ENCODE data around the gene TLR10.
"Not testable (repeated sequence)": the region's sequence is repeated elsewhere in the genome, so short reads cannot be mapped to it uniquely, and the experiment has no call there.

The TLR10 gene

GRCh38 chr4:38784141-38784540 is 1.4 kb upstream of the TLR10 start:
- H3K4me1 ChIP-seq (ENCODE audit: control insufficient read depth in 1 of 2, insufficient read depth in 2 of 2, low read length in 2 of 2) = no peaks in the 10 kb centered on the region
- no peak overlapping the region for H3K9ac ChIP-seq (ENCODE audit: low read depth in 1 of 2, low read length in 2 of 2)
- no peaks in the 10 kb centered on the region for H3K36me3 ChIP-seq (ENCODE audit: control insufficient read depth in 1 of 2, insufficient read depth in 2 of 2, low read length in 2 of 2)
- H3K4me3 ChIP-seq (ENCODE audit: low read depth in 1 of 2, low read length in 2 of 2) = no peak overlapping the region
- no peak overlapping the region for H3K27ac ChIP-seq (ENCODE audit: low read depth, low read length)
- no peaks in the 10 kb centered on the region for H3K9me3 ChIP-seq (ENCODE audit: control insufficient read depth in 1 of 2, low read length in 2 of 2)
- H3K27me3 ChIP-seq (ENCODE audit: control insufficient read depth in 1 of 2, insufficient read depth in 2 of 2, low read length in 2 of 2) = no peaks in the 10 kb centered on the region

GRCh38 chr4:38783109-38783460 is 295 bp upstream of the TLR10 start:
- H3K36me3 ChIP-seq (ENCODE audit: control insufficient read depth in 1 of 2, insufficient read depth in 2 of 2, low read length in 2 of 2) = no peaks in the 10 kb centered on the region
- no peaks in the 10 kb centered on the region for H3K27me3 ChIP-seq (ENCODE audit: control insufficient read depth in 1 of 2, insufficient read depth in 2 of 2, low read length in 2 of 2)
- no peak overlapping the region for H3K4me3 ChIP-seq (ENCODE audit: low read depth in 1 of 2, low read length in 2 of 2)
- H3K9ac ChIP-seq (ENCODE audit: low read depth in 1 of 2, low read length in 2 of 2) = no peak overlapping the region
- H3K9me3 ChIP-seq (ENCODE audit: control insufficient read depth in 1 of 2, low read length in 2 of 2) = no peaks in the 10 kb centered on the region
- H3K27ac ChIP-seq (ENCODE audit: low read depth, low read length) = no peak overlapping the region
- H3K4me1 ChIP-seq (ENCODE audit: control insufficient read depth in 1 of 2, insufficient read depth in 2 of 2, low read length in 2 of 2) = no peaks in the 10 kb centered on the region

- H3K27me3 ChIP-seq (ENCODE audit: control insufficient read depth in 1 of 2, insufficient read depth in 2 of 2, low read length in 2 of 2) = no peaks in the 10 kb centered on the region
- H3K4me3 ChIP-seq (ENCODE audit: low read depth in 1 of 2, low read length in 2 of 2) = no peak overlapping the region
- no peaks in the 10 kb centered on the region for H3K36me3 ChIP-seq (ENCODE audit: control insufficient read depth in 1 of 2, insufficient read depth in 2 of 2, low read length in 2 of 2)
- no peaks in the 10 kb centered on the region for H3K9me3 ChIP-seq (ENCODE audit: control insufficient read depth in 1 of 2, low read length in 2 of 2)
- H3K9ac ChIP-seq (ENCODE audit: low read depth in 1 of 2, low read length in 2 of 2) = no peak overlapping the region
- no peak overlapping the region for H3K27ac ChIP-seq (ENCODE audit: low read depth, low read length)
- H3K4me1 ChIP-seq (ENCODE audit: control insufficient read depth in 1 of 2, insufficient read depth in 2 of 2, low read length in 2 of 2) = no peaks in the 10 kb centered on the region
These were observed 932 bp downstream of the TLR10 start for GRCh38 chr4:38781854-38782261.

GRCh38 chr4:38780833-38781484 is 1.8 kb downstream of the TLR10 start:
- H3K36me3 ChIP-seq (ENCODE audit: control insufficient read depth in 1 of 2, insufficient read depth in 2 of 2, low read length in 2 of 2) = no peaks in the 10 kb centered on the region
- H3K4me1 ChIP-seq (ENCODE audit: control insufficient read depth in 1 of 2, insufficient read depth in 2 of 2, low read length in 2 of 2) = no peaks in the 10 kb centered on the region
- no peaks in the 10 kb centered on the region for H3K27me3 ChIP-seq (ENCODE audit: control insufficient read depth in 1 of 2, insufficient read depth in 2 of 2, low read length in 2 of 2)
- H3K9me3 ChIP-seq (ENCODE audit: control insufficient read depth in 1 of 2, low read length in 2 of 2) = no peaks in the 10 kb centered on the region
- no peak overlapping the region for H3K9ac ChIP-seq (ENCODE audit: low read depth in 1 of 2, low read length in 2 of 2)
- no peak overlapping the region for H3K27ac ChIP-seq (ENCODE audit: low read depth, low read length)
- H3K4me3 ChIP-seq (ENCODE audit: low read depth in 1 of 2, low read length in 2 of 2) = no peak overlapping the region

GRCh38 chr4:38779790-38780189 is 3.0 kb downstream of the TLR10 start:
- no peak overlapping the region for H3K4me3 ChIP-seq (ENCODE audit: low read depth in 1 of 2, low read length in 2 of 2)
- H3K36me3 ChIP-seq (ENCODE audit: control insufficient read depth in 1 of 2, insufficient read depth in 2 of 2, low read length in 2 of 2) = no peaks in the 10 kb centered on the region
- no peak overlapping the region for H3K27ac ChIP-seq (ENCODE audit: low read depth, low read length)
- H3K9me3 ChIP-seq (ENCODE audit: control insufficient read depth in 1 of 2, low read length in 2 of 2) = no peaks in the 10 kb centered on the region
- no peaks in the 10 kb centered on the region for H3K27me3 ChIP-seq (ENCODE audit: control insufficient read depth in 1 of 2, insufficient read depth in 2 of 2, low read length in 2 of 2)
- no peaks in the 10 kb centered on the region for H3K4me1 ChIP-seq (ENCODE audit: control insufficient read depth in 1 of 2, insufficient read depth in 2 of 2, low read length in 2 of 2)
- no peak overlapping the region for H3K9ac ChIP-seq (ENCODE audit: low read depth in 1 of 2, low read length in 2 of 2)

- not testable (repeated sequence) for H3K36me3 ChIP-seq (ENCODE audit: control insufficient read depth in 1 of 2, insufficient read depth in 2 of 2, low read length in 2 of 2); H3K9me3 ChIP-seq (ENCODE audit: control insufficient read depth in 1 of 2, low read length in 2 of 2); H3K4me3 ChIP-seq (ENCODE audit: low read depth in 1 of 2, low read length in 2 of 2); H3K4me1 ChIP-seq (ENCODE audit: control insufficient read depth in 1 of 2, insufficient read depth in 2 of 2, low read length in 2 of 2); H3K9ac ChIP-seq (ENCODE audit: low read depth in 1 of 2, low read length in 2 of 2); H3K27me3 ChIP-seq (ENCODE audit: control insufficient read depth in 1 of 2, insufficient read depth in 2 of 2, low read length in 2 of 2); H3K27ac ChIP-seq (ENCODE audit: low read depth, low read length)
These were observed 4.9 kb downstream of the TLR10 start for GRCh38 chr4:38777925-38778324.

GRCh38 chr4:38775326-38775725 is 7.5 kb downstream of the TLR10 start:
- H3K4me1 ChIP-seq (ENCODE audit: control insufficient read depth in 1 of 2, insufficient read depth in 2 of 2, low read length in 2 of 2) = no peaks in the 10 kb centered on the region
- no peaks in the 10 kb centered on the region for H3K36me3 ChIP-seq (ENCODE audit: control insufficient read depth in 1 of 2, insufficient read depth in 2 of 2, low read length in 2 of 2)
- no peak overlapping the region for H3K27ac ChIP-seq (ENCODE audit: low read depth, low read length)
- H3K27me3 ChIP-seq (ENCODE audit: control insufficient read depth in 1 of 2, insufficient read depth in 2 of 2, low read length in 2 of 2) = no peaks in the 10 kb centered on the region
- H3K9ac ChIP-seq (ENCODE audit: low read depth in 1 of 2, low read length in 2 of 2) = no peak overlapping the region
- no peak overlapping the region for H3K4me3 ChIP-seq (ENCODE audit: low read depth in 1 of 2, low read length in 2 of 2)
- no peaks in the 10 kb centered on the region for H3K9me3 ChIP-seq (ENCODE audit: control insufficient read depth in 1 of 2, low read length in 2 of 2)

- no peak overlapping the region for H3K4me3 ChIP-seq (ENCODE audit: low read depth in 1 of 2, low read length in 2 of 2)
- no peaks in the 10 kb centered on the region for H3K27me3 ChIP-seq (ENCODE audit: control insufficient read depth in 1 of 2, insufficient read depth in 2 of 2, low read length in 2 of 2)
- H3K4me1 ChIP-seq (ENCODE audit: control insufficient read depth in 1 of 2, insufficient read depth in 2 of 2, low read length in 2 of 2) = no peaks in the 10 kb centered on the region
- H3K36me3 ChIP-seq (ENCODE audit: control insufficient read depth in 1 of 2, insufficient read depth in 2 of 2, low read length in 2 of 2) = no peaks in the 10 kb centered on the region
- no peak overlapping the region for H3K27ac ChIP-seq (ENCODE audit: low read depth, low read length)
- H3K9me3 ChIP-seq (ENCODE audit: control insufficient read depth in 1 of 2, low read length in 2 of 2) = no peaks in the 10 kb centered on the region
- no peak overlapping the region for H3K9ac ChIP-seq (ENCODE audit: low read depth in 1 of 2, low read length in 2 of 2)
These were observed 8.4 kb downstream of the TLR10 start for GRCh38 chr4:38774181-38774955.

- H3K36me3 ChIP-seq (ENCODE audit: control insufficient read depth in 1 of 2, insufficient read depth in 2 of 2, low read length in 2 of 2); H3K4me1 ChIP-seq (ENCODE audit: control insufficient read depth in 1 of 2, insufficient read depth in 2 of 2, low read length in 2 of 2); H3K9me3 ChIP-seq (ENCODE audit: control insufficient read depth in 1 of 2, low read length in 2 of 2); H3K9ac ChIP-seq (ENCODE audit: low read depth in 1 of 2, low read length in 2 of 2); H3K27ac ChIP-seq (ENCODE audit: low read depth, low read length); H3K27me3 ChIP-seq (ENCODE audit: control insufficient read depth in 1 of 2, insufficient read depth in 2 of 2, low read length in 2 of 2); H3K4me3 ChIP-seq (ENCODE audit: low read depth in 1 of 2, low read length in 2 of 2): not testable (repeated sequence)
These were observed 12.5 kb downstream of the TLR10 start for GRCh38 chr4:38770281-38770680.

GRCh38 chr4:38769857-38770256 is 12.9 kb downstream of the TLR10 start:
- no peaks in the 10 kb centered on the region for H3K27me3 ChIP-seq (ENCODE audit: control insufficient read depth in 1 of 2, insufficient read depth in 2 of 2, low read length in 2 of 2)
- H3K4me1 ChIP-seq (ENCODE audit: control insufficient read depth in 1 of 2, insufficient read depth in 2 of 2, low read length in 2 of 2) = no peaks in the 10 kb centered on the region
- H3K9me3 ChIP-seq (ENCODE audit: control insufficient read depth in 1 of 2, low read length in 2 of 2) = no peaks in the 10 kb centered on the region
- no peaks in the 10 kb centered on the region for H3K36me3 ChIP-seq (ENCODE audit: control insufficient read depth in 1 of 2, insufficient read depth in 2 of 2, low read length in 2 of 2)
- no peak overlapping the region for H3K27ac ChIP-seq (ENCODE audit: low read depth, low read length)
- H3K9ac ChIP-seq (ENCODE audit: low read depth in 1 of 2, low read length in 2 of 2) = no peak overlapping the region
- no peak overlapping the region for H3K4me3 ChIP-seq (ENCODE audit: low read depth in 1 of 2, low read length in 2 of 2)

Data from duodenal mucosa (tissue), 2 donors.